Stimulated activated CD8-positive, alpha-beta memory T cell treated with anti-CD3 and anti-CD28 coated beads, Interleukin-15, amount 100 ng/mL, for 24 hours (primary cell): ENCODE data around the gene IFRD2.
"Not testable (repeated sequence)": the region's sequence is repeated elsewhere in the genome, so short reads cannot be mapped to it uniquely, and the experiment has no call there.

ENCODE experiments used
- DNase-seq: peaks from one replicate; pipeline ENCODE4 v3.0.0-alpha.2; 2020; ENCODE audit warnings: low read depth

The IFRD2 gene

DNA sequence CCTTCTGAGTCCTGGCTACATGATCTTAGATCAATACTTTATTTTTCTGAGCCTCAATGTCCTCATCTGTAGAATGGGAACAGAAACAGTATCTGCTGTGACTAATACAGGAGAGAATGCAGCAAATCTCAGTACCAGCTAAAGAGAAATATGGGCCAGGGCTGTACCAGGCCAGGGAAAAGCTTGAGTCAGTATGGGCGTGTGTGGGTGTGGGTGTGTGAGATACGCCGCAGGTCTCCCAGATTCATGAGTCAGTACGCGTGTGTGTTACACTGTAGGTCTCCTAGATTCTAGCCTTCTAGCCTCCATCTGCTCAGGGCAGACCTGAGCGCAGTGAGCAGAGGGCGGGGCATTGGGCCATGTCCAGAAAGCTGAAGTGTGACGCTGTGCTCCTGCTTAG, 41.0 kb downstream of the IFRD2 start:
- DNase-seq = no peak

DNA sequence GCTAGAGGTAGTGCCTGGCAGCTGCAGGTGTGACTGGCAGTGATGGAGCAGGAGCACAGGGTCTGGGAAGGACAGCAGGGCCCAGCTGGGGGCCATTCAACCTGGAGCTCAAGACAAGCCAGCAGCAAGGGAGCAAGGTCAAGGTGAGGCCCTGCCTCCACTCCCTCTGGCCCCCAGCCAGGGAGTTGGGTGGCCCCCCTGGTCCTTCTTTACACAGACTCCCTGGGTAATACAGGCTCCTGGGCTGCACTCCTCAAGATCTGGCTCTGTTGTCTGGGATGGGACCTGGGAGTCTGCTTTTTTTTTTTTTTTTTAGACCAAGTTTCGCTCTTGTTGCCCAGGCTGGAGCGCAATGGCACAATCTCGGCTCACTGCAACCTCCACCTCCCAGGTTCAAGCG, 41.7 kb downstream of the IFRD2 start:
- DNase-seq = no peak

DNA sequence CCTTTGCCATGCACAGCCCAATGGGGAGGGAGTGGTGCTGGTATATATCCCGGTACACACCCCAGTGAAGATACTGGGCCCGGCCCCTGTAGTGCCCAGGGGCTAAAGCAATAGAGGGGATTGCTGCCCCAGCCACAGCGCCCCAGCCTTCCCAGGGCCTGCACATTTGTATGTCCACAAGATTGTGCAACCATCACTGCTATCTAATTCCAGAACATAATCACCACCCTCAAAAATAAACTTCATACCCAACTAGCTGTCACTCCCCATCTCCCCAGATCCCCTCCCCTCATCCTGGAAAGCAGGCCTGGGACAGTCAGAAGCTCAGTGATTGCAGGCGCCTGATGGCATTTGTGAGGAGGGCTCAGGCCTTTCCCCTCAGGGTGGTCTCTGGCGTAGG, 42.8 kb downstream of the IFRD2 start:
- no peak for DNase-seq

DNA sequence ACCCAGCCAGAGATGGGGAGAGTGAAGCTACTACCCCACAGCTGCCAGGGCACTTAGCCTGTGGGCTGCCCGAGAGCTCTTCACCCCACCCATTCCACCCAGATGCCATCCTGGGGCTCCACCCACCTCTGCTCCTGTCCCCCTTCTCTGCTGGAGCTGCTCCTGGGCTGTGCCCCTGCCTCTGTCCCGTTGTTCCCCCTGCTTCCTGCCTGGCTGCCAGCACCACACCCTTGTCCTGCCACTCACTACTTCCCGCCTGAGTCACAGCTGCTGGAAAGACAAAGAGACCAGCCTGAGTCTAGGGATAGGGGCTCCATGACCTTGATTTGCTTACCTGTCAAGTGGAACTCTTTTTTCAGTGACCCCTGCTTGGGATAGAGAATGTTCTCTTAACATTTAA, 43.8 kb downstream of the IFRD2 start:
- DNase-seq = no peak

DNA sequence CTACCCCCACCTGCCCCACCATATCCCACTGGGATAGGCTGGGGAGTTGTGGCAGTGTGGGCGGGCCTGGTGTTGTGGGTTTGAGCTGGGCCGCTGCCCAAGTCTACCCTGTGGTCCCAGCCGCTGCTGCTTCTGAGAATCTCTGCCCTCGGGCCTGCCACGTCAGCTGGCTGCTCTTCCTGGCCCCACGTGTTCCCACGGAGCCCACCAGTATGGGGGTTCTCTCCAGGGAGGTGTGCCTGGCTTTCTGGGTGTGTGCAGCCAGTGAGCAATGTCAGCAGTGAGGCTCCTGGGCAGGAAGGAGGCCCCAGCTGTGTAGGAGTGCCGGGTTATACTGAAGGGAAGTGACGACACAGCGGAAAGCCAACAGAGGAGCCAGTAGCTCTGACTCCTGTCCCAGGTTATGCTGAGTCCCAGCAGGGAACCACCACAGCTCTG, 45.7 kb downstream of the IFRD2 start:
- peak; percentile 54 for DNase-seq

DNA sequence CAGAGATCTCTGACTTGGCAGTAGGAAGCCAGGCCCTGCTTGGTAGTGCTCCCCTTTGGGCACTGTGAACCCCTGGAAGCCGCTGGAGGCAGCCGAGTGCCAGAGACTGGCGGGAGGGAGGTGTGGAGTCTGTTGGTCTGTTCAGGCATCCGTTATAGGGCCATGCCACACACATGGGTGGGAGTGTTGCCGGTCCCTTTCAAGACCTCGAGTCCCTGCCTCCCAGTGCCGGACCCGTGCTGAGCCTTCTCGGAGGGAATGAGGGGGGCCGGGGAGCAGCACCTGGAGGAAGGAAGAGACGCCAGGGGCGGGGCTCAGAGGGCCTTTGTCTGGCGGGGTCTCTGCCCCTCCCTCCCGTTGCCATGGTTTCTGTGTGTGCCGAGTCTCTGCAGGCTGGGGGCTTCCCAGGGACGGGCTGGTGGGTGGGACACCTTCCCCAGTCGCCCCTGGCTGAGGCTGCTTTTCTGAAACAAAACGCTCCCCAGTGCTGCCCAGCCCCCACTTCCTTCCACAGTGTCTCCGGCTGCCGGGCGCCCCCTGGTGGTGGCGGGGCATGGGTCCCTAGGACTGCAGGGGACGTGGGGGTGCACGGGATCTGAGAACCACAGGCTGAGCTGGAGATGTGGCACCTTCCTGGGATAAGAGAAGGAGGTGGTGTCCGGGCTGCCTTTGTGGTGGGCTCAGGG, 46.3 kb downstream of the IFRD2 start:
- peak; percentile 96 for DNase-seq

DNA sequence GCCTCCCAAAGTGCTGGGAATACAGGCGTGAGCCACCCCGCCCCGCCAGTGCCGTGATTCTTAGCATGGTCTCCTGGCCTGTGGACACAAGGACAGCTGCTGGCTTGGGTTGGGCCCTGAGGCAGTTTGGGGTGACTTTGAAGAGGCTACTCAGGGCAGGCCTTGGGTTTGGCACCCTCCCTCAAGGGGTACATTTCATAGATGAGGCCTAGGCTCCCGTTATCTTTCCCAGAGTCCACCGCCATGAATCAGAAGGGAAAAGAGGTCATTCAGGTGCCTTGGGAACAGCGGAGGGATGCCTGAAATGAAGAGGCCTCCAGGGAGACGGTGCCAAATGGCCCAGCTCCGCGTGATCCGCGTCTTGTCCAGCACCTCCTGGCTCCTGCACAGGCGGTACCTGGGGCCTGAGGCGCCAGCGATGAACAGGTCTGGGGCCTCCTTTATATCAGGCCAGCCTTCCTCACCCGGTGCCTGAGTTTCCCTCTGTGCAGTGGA, 46.9 kb downstream of the IFRD2 start:
- DNase-seq = no peak

DNA sequence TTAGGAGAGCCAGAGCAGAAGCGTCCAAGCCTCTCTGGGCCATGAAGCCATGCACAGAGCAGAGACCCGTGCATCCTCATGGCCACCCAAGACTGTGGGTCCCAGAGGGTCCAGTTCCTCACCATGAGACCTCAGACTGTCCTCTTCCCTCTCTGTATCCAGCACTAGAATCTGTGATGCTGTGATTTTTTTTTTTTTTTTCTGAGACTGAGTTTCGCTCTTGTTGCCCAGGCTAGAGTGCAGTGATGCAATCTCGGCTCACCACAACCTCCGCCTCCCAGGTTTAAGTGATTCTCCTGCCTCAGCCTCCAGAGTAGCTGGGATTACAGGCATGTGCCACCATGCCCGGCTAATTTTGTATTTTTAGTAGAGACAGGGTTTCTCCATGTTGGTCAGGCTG, 47.4 kb downstream of the IFRD2 start:
- not testable (repeated sequence) for DNase-seq

DNA sequence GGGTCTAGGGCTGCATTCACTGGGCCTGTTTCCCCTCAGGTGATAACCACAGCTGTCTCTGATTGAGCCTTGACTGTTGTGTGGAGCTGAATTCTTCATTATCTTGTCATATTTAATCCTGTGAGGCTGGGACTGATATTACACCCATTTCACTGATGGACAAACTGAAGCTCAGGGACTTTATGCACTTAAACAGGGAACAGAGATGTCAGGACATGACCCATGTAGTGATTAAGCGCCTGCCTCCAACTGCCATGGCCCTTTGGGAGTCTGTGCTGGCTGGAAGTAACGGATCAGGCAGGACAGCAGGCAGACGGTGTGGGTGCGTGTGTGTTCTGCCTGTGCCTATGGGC, 48.7 kb downstream of the IFRD2 start:
- no peak for DNase-seq

DNA sequence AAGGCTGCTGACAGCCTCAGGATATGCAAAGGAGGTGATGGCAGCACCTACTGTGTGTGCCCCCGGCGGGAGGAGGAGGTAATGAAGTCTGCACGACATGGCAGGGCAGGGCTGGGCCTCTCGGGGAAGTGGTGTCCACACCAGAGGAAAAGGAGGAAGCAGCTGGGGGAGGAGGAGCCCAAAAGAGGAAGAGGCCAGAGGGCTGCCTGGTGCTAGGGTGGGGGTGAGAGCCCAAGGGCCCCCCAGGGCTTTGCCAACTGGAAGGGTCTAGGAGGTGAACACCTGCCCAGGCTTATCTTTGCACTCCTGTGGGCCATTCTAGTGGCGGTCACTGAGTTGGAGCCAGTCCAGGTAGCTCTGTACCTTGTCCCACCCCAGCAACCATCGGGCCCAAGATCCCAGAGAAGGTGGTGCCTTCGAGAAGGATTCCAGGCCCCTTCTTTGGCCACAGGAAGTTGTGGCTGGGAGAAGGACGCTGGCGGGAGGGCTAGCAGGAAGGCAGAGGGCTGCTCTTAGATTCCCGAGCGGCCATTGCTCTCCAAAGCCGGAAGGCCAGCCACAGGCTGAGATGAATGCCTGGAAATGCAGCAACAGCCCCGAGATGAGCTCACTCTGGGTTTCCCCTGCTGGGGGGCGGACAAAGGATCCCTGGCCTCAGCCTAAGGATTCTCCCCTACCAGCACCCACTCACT, 49.2 kb downstream of the IFRD2 start:
- no peak for DNase-seq

DNA sequence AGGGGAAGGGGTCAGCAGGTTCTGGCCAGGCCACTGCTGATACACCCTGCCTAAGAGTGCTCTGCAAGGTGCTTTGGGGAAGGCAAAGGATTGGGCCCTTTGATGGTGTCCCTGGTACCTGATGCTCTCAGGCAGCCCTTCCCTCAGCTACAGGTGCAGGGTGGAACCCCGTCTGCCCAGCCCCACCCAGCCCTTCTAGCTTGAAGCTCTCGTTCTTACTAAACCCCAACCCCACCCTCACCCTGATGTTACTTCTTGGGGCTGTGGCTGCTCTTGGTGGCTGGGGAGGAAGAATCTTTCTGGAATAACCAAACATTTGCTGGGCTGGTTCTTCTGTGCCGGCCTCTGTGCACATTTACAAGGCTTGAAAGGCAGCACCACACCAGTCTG, 49.9 kb downstream of the IFRD2 start:
- DNase-seq = no peak

DNA sequence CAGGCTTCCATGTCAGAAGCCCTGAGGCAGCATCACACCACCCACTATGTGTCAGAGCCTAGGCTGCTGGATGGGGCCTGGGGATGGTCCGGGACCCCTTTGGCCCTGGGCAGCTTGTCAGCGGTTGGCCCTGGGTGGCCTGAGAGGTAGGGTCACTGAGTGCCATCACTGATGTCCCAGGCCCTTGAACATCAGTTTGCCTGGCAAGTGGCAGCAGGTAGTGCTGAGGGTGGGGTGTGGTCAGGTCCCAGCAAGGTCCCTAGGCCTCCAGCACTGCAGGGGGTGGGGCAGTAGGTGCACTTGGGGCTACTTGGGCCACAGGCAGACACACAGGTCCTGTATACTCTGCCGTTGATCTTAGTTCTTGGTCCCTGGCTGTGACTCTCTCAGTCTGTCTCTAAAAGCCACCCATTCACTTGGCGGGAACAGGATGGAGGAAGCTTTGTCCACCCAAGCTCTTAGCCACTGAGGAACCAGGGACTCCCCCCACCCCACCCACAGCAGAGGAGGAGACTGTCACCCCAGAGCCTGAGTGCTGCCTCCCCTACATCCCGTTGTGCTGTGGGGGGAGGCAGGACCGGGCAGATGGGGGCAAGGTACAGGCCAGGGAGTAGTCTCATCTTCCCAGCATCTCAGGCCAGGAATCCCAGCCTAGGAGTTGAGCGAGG, 50.4 kb downstream of the IFRD2 start:
- no peak for DNase-seq

DNA sequence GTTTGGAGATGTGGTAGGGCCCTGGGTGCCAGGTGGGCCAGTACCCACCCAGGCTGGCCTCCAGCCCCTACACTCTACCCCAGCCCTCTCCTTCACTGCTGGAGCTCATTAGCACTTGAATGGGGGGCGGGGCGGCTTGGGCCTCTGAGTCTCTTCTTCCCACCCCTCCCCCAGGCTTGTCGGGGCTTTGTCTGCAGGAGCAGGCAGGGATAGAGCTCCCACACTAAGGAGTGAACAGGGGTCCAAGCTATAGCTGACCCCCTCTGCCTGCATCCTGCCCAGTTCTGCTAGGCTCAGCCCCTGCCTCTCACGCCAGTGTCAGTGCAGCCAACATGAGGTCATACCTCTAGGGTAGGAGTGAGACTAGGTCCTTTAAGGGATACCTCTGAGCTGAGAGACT, 51.1 kb downstream of the IFRD2 start:
- DNase-seq = no peak

DNA sequence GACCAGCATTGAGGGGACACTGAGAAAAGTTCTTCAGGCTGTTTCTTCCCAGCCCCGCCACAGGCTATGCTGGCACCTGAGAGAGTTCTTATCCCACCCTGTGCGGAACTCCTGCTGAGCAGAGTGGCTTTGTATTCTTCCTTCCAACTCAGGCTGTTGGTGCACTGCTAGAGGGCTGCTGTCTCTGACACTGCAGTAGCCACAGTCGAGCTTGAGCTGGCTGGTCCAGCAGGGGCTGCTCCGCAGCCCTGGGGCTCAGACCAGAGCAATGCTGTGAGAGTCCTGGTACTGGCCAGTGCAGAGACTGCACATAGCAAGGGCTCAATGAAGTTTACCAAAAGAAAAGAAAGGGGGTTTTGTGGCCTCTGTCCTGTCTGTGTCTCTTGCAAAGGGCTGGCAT, 52.6 kb downstream of the IFRD2 start:
- no peak for DNase-seq

DNA sequence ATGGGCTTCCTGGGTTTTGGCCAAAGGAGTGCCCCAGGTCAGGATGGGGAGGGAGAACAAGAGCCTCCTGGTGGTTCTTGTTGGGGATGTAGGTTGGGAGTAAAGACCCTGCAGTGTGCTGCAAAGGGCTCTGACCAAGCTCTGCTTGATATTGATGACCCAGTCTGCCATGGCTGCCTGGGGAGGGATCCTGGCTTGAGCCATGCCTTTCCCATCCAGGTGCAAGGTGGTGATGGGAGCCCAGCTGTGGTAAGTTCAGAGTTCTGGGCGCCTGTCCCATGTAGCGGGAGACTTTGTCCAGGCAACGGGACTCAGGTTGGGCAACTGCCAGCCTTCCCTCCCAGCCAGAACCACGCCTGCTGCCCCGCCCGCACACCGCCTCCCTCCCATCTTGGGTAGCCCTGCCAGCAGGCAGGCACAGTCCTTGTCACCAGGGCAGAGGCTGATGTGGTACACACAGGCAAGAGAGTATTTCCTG, 53.6 kb downstream of the IFRD2 start:
- no peak for DNase-seq

DNA sequence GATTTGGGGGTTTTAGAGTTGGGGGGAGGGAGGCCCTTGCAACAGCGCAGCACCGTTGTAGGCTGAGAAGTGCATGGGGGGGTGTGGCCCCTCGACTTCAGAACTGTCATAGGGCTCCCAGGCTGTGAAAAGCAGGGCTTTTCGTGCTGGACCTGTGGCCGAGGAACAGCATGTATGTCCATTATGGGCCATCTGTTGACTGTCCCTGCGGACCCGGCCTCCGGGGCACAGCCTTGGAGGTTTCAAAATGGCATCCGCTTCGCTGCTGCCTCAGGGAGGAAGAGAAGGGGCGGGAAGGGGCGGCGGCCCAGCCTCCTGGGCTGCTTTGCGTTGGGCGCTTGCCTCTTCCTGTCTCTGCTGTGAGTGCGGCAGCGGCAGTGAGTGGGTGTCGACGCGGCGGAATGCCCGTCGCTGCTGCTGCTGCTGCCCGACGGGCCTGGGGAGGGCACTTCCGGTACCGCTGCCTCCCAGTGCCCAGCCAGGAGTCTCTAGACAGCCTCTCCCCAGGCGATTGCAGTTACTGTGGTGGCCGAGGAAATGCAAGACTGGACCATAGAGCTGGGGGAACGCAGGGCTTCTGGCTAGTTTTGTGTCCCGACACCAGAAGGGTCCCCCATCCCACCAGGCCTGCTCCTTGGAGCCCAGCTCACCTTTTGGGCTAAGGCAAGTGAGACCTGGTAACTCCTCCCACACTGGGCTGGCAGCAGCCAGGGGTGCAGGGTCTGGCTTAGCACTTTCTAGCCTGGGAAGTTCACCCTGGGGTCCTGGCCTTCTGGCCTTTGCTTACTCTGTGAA, 54.3 kb downstream of the IFRD2 start:
- peak; percentile 68 for DNase-seq
